Lower lobe of right lung (tissue), 2 donors: Measurements from ENCODE around the gene NR1I3. TPM values are rescaled to one million over a fixed set of nuclear protein-coding genes. Genes with fewer than 3 reads are reported as not detected.
A peak's percentile ranks its signal among the peaks of the same experiment; 100 is the strongest.

Experiments used
- ATAC-seq, 2 donors: fragments of 200-7000 bp; cut with Tn5 transposase; one replicate each; pipeline ENCODE4 v1.9.1; 2020 to 2022; ENCODE audit warnings: mild to moderate bottlenecking in 2 of 2, moderate library complexity in 2 of 2
- DNase-seq: peaks from one replicate; pipeline ENCODE4 v3.0.0-alpha.2; 2020
- H3K27ac ChIP-seq: fragments of 200-600 bp; one replicate; pipeline ENCODE4 v1.8.0; 2022
- H3K27me3 ChIP-seq: fragments of 200-600 bp; one replicate; pipeline ENCODE4 v1.8.0; 2022; ENCODE audit warnings: low read depth
- H3K36me3 ChIP-seq: fragments of 200-600 bp; one replicate; pipeline ENCODE4 v1.8.0; 2022; ENCODE audit warnings: mild to moderate bottlenecking
- H3K4me1 ChIP-seq: fragments of 200-600 bp; one replicate; pipeline ENCODE4 v1.8.0; 2022
- H3K4me3 ChIP-seq: fragments of 200-600 bp; one replicate; pipeline ENCODE4 v1.8.0; 2022; ENCODE audit warnings: mild to moderate bottlenecking
- H3K9me3 ChIP-seq: fragments of 200-600 bp; one replicate; pipeline ENCODE4 v1.8.0; 2022
- CTCF ChIP-seq: fragments of 200-600 bp; IDR thresholded peaks from one replicate; pipeline ENCODE4 v1.8.0; 2022; ENCODE audit warnings: antibody characterized with exemption, mild to moderate bottlenecking
- intact Hi-C: fragments of 100-400 bp; cut with DNase I; formaldehyde crosslinking; loops from one replicate; pipeline ENCODE4 v1.11.0; 2022
- total RNA-seq: library from RNA; stranded (reverse); fragmentation: NEBNext Ultra II Directional; extraction: Animal tissue kit (Norgen Biotek cat#: 25700); gene quantifications from one replicate; pipeline ENCODE4 v1.2.1, GENCODE V29; 2021
- donor health status: DM: no; HTN: yes; CAD: no; lungs with severe emphysema.

NR1I3 gene
- total RNA-seq, 1 donor from 2014 or later, result not detected

GRCh38 chr1:161206411-161207140 is 31.4 kb downstream of the NR1I3 start:
- Histone ChIP-seq H3K4me1 (peaks cover 73% of the 10 kb centered on the region), H3K27me3 (no peaks in the 10 kb centered on the region), H3K9me3 (no peaks in the 10 kb centered on the region), H3K36me3 (peaks cover 80% of the 10 kb centered on the region), H3K27ac (peak overlapping the region; percentile 63), H3K4me3 (no peak overlapping the region)
- no peak for ATAC-seq
- DNase-seq, result no peak
- no peak for TF ChIP-seq CTCF
- intact Hi-C loops, result no loop called here

DNA sequence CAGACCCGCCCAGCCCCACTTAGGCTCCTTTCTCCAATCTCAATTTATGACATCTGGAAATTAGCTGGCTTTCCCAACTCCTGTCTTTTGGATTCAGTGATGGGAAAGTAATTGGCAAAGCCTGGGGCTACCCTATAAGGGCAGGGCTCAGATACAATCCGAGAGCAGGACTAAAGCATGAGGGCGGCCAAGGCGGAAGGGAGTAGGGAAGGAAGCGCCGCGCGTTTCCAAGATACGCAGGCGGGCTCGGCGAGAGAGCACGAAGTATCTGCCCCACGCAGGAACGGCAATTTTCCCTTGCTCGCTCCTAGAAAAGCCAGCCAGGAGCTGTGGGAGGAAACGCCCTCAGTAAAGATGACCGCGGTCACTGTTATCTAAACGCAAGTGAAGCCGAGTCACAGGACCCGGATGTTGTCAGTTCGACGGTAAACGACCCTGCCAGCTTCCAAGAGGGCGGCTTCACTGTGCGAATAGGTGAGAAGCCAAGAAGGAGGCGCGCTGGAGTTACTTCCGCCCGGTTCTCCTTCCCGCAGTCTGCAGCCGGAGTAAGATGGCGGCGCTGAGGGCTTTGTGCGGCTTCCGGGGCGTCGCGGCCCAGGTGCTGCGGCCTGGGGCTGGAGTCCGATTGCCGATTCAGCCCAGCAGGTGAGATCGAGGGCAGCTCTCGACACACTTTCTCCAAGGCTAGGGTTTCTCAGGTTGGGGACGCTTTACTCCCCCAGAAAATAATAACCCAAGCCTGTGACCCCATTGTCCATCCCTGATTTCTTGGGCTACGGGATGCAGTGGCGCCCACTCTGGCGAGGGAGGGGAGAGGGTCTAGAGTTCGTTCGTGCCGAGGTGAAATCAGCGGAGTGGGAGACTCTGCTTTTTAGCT is 35.9 kb downstream of the NR1I3 start, which contains the start of gene NDUFS2:
NDUFS2 (plus strand) TSS at position 532 of the 877 bp plus-strand sequence; CDS start at position 551, 19 bp downstream.
- Histone ChIP-seq H3K36me3 (peaks cover 37% of the 10 kb centered on the region), H3K27ac (peak within 1 kb of the TSS; percentile 93), H3K4me1 (peaks cover 94% of the 10 kb centered on the region), H3K9me3 (no peaks in the 10 kb centered on the region), H3K4me3 (peak within 1 kb of the TSS; percentile 95), H3K27me3 (no peaks in the 10 kb centered on the region)
- intact Hi-C loops, result no loop called here
- peak; percentile 99 for DNase-seq
- TF ChIP-seq CTCF, result no peak
- peak; percentile 96 for ATAC-seq

DNA sequence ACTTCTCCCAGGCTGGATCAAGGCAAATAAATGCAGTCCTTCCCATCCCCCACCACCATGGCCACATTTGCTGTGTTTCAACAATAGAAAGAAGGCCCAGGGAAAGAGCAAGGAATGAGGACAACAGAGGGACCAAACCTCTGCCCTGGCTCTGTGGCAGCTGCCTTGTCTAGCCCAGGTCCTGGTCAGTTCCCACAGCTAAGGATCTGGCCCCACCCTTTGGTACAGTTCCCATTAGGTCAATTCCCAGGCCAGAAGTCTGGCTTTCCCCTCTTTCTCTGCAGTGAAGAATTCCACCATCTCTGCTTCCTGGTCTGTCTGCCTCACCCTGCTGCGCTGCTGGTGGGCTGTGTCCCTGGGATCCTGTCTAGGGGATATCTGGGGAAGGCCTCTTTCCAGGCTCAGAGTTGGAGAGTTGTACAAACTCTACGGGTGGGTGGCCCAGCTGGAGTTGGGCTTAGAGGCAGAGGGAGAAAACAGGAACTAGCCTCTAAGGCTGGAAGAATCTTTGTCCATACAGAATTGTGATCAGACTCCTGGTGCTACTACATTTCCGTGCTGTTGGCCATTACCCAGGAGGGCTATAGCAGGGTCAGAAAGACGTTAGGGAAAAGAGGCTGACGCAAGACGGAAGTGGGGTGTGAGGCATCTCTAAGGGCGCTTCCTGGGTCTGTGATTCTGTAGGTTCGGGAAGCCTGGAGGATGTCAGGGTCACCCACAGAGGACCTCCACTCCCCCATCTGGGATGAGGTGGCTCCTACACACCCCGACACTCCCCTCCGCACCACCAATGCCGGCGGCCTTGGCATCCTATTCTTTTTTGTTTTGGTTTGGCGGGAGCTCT is 36.8 kb downstream of the NR1I3 start:
- Histone ChIP-seq H3K36me3 (peaks cover 28% of the 10 kb centered on the region), H3K9me3 (no peaks in the 10 kb centered on the region), H3K27me3 (no peaks in the 10 kb centered on the region), H3K4me3 (peak overlapping the region; percentile 95), H3K27ac (peak overlapping the region; percentile 93), H3K4me1 (peaks cover 94% of the 10 kb centered on the region)
- DNase-seq, result no peak
- peak; percentile 35 to 48 for ATAC-seq
- no peak for TF ChIP-seq CTCF
- intact Hi-C loops, result no loop called here

- Histone ChIP-seq H3K9me3 (no peaks in the 10 kb centered on the region), H3K27ac (peak overlapping the region; percentile 93), H3K36me3 (peaks cover 21% of the 10 kb centered on the region), H3K4me1 (peaks cover 92% of the 10 kb centered on the region), H3K4me3 (peak overlapping the region; percentile 95), H3K27me3 (no peaks in the 10 kb centered on the region)
- intact Hi-C loops, result no loop called here
- no peak for TF ChIP-seq CTCF
- ATAC-seq, result no peak
- no peak for DNase-seq
Measured at GRCh38 chr1:161200421-161200991, 37.5 kb downstream of the NR1I3 start.
